ENCODE data around the gene ARRDC4.

ARRDC4 gene

DNA sequence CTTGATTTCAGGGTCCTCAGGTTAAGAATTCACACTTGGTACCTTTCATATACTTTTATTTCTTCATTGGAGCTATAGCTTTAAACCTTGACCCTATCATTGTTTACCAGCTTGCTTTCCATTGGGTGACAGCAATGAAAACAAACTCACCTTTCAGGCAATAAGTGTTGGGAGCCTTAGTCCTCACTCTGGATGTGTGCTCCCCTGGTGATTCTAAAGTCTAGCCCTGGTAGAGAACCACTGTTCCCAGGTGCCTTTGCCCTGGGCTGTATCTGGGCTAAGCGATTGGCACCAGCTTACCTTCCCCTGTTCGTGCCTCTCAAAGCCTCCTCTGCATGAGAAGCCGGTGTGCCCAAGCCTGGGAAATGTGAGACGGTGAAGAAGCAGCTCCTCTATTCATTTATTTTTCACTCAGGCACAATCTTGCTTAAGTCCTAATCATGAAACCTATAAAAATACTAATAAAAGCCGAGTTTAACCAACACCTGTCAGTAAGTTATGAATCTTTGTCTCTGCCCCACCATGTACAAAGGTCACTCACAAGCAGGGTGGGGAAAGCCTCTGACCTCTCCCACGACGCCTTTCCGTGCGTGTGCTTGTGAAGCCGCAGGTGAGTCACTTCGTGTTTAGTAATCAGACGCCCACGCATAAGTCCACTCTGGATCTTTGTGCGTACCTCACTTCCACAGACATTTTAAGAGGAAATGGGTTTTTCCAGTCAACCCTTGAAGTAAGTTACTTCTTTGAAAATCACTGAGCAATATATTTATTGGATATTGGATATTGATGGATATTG, 12.8 kb upstream of the ARRDC4 start:
- no peaks in the 10 kb centered on the region for H3K9me3 ChIP-seq (ENCODE audit: control insufficient read depth, insufficient read depth, low read length)
- no peak overlapping the region for H3K9ac ChIP-seq (ENCODE audit: low read depth, low read length)
- no peaks in the 10 kb centered on the region for H3K4me1 ChIP-seq (ENCODE audit: control insufficient read depth, insufficient read depth, low read length)
- no peaks in the 10 kb centered on the region for H3K27me3 ChIP-seq (ENCODE audit: control insufficient read depth, insufficient read depth, low read length)
- no peak overlapping the region for H3K4me3 ChIP-seq (ENCODE audit: low read depth, low read length)
- no peaks in the 10 kb centered on the region for H3K36me3 ChIP-seq (ENCODE audit: control insufficient read depth, insufficient read depth, low read length)

DNA sequence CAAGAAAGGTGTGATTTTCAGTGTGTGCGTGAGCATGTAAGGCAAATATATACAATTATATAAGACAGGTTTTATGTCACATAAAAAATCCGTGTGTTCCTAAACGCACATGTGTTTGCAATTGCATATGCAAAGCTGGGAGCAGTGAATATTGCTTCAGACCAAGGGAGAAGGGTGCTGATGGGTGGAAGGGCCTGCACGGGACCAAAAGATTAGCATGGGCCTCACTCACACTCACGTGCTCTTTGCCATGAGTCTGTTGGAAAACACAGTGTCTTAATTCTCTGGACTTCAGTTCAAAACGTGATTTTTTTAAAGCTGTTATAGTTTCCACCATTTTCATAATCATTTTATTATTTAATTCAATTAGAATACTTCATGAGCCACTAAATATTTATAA, 7.2 kb upstream of the ARRDC4 start:
- Histone ChIP-seq H3K4me1 (ENCODE audit: control insufficient read depth, insufficient read depth, low read length) (no peaks in the 10 kb centered on the region), H3K9ac (ENCODE audit: low read depth, low read length) (no peak overlapping the region), H3K36me3 (ENCODE audit: control insufficient read depth, insufficient read depth, low read length) (no peaks in the 10 kb centered on the region), H3K4me3 (ENCODE audit: low read depth, low read length) (no peak overlapping the region), H3K9me3 (ENCODE audit: control insufficient read depth, insufficient read depth, low read length) (no peaks in the 10 kb centered on the region), H3K27me3 (ENCODE audit: control insufficient read depth, insufficient read depth, low read length) (no peaks in the 10 kb centered on the region)

GRCh38 chr15:97953748-97954147, 6.8 kb upstream of the ARRDC4 start:
- H3K9ac ChIP-seq (ENCODE audit: low read depth, low read length) = no peak overlapping the region
- H3K4me1 ChIP-seq (ENCODE audit: control insufficient read depth, insufficient read depth, low read length) = no peaks in the 10 kb centered on the region
- no peaks in the 10 kb centered on the region for H3K27me3 ChIP-seq (ENCODE audit: control insufficient read depth, insufficient read depth, low read length)
- H3K4me3 ChIP-seq (ENCODE audit: low read depth, low read length) = no peak overlapping the region
- H3K9me3 ChIP-seq (ENCODE audit: control insufficient read depth, insufficient read depth, low read length) = no peaks in the 10 kb centered on the region
- H3K36me3 ChIP-seq (ENCODE audit: control insufficient read depth, insufficient read depth, low read length) = no peaks in the 10 kb centered on the region

- Histone ChIP-seq H3K4me1 (ENCODE audit: control insufficient read depth, insufficient read depth, low read length) (no peaks in the 10 kb centered on the region), H3K4me3 (ENCODE audit: low read depth, low read length) (no peak overlapping the region), H3K27me3 (ENCODE audit: control insufficient read depth, insufficient read depth, low read length) (peaks cover 6% of the 10 kb centered on the region), H3K9ac (ENCODE audit: low read depth, low read length) (no peak overlapping the region), H3K36me3 (ENCODE audit: control insufficient read depth, insufficient read depth, low read length) (no peaks in the 10 kb centered on the region), H3K9me3 (ENCODE audit: control insufficient read depth, insufficient read depth, low read length) (no peaks in the 10 kb centered on the region)
These were observed 5.5 kb upstream of the ARRDC4 start for GRCh38 chr15:97955035-97955434.

DNA sequence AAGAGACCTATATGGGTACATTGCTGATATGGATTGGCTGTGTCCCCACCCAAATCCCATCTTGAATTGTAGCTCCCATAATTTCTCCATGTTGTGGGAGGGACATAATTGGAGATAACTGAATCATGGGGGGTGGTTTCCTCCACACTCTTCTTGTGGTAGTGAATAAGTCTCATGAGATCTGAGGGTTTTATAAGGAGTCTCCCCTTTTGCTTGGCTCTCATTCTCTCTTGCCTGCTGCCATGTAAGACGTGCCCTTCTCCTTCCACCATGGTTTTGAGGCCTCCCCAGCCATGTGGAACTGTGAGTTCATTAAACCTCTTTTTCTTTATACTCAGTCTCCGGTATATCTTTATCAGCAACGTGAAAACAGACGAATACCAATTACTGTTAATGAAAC, 5.0 kb upstream of the ARRDC4 start:
- Histone ChIP-seq H3K27me3 (ENCODE audit: control insufficient read depth, insufficient read depth, low read length) (peaks cover 6% of the 10 kb centered on the region), H3K9me3 (ENCODE audit: control insufficient read depth, insufficient read depth, low read length) (no peaks in the 10 kb centered on the region), H3K4me1 (ENCODE audit: control insufficient read depth, insufficient read depth, low read length) (no peaks in the 10 kb centered on the region), H3K4me3 (ENCODE audit: low read depth, low read length) (no peak overlapping the region), H3K36me3 (ENCODE audit: control insufficient read depth, insufficient read depth, low read length) (no peaks in the 10 kb centered on the region), H3K9ac (ENCODE audit: low read depth, low read length) (no peak overlapping the region)

DNA sequence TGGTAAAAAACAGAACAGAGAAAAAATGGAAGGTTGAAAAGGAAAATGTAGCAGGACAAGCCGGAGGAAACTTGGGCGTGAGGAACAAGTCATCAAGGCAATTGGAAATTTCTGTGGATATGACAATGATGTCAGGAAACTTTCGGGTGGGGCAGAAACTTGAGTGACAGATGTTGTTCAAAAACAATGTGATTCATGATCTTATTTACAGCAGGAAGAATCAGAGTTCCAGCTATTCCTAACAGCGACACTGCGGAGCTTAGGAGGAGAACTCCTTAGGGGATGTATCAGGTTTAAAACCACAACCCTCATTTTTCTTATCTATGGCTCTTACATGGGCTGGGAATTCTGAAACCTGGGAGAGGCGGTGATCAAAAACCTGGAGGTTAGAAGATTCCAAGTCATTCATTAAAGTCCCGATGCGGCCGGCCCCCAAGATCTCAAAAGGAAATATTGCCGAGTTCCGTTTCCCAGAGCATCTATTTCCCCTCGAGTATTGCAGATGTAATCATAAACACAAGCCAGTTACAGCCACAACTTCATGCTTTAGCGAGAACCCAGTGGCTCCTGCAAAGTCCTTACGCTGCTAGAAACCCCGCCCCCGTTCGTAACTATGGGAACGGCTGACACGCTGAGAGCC, 659 bp upstream of the ARRDC4 start:
- Histone ChIP-seq H3K4me1 (ENCODE audit: control insufficient read depth, insufficient read depth, low read length) (no peaks in the 10 kb centered on the region), H3K9ac (ENCODE audit: low read depth, low read length) (no peak overlapping the region), H3K36me3 (ENCODE audit: control insufficient read depth, insufficient read depth, low read length) (no peaks in the 10 kb centered on the region), H3K4me3 (ENCODE audit: low read depth, low read length) (peak overlapping the region; percentile 49), H3K9me3 (ENCODE audit: control insufficient read depth, insufficient read depth, low read length) (no peaks in the 10 kb centered on the region), H3K27me3 (ENCODE audit: control insufficient read depth, insufficient read depth, low read length) (peaks cover 13% of the 10 kb centered on the region)

DNA sequence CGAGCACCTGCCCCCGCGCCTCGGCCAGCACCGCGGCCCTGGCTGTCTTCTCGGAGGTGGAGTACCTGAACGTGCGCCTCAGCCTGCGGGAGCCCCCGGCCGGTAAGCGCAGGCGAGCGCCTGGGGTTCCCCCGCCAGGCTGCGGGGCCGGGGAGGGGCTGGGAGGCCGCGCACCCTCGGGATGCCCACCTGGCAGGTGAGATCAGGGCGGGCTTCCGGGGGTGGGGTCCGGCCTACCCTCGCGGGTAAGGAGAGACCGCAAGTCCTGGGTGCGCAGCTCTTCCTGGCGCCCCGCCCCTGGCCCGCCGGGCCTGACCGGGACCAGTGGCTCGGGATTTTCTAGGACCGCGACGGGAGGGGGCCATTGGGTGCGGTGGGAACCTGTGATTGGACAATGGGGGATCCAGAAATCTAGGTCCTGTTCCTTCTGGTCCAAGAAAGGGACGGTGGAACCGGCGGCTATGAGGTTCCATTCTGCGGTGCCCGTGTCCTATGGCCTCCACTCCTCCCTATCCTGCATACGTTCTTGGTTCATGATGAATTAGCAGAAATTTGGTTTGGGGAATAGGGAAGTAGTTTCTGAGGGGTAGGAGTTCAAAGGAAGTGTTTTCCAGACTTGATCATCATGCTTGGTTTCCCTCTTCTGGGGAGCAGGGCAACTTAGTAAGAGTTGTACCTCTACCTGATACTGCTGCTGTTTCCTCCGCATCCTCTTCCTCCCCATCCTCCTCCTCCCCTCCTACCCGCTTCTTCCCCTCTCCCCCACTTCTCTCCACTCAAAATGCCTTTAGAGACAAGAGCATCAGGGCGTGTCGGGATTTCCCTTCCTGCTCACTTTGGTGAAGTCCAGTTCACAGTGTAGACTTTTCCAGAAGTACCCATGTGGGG, 808 bp downstream of the ARRDC4 start:
- Histone ChIP-seq H3K9ac (ENCODE audit: low read depth, low read length) (no peak overlapping the region), H3K27me3 (ENCODE audit: control insufficient read depth, insufficient read depth, low read length) (peaks cover 13% of the 10 kb centered on the region), H3K4me3 (ENCODE audit: low read depth, low read length) (peak overlapping the region; percentile 88), H3K9me3 (ENCODE audit: control insufficient read depth, insufficient read depth, low read length) (no peaks in the 10 kb centered on the region), H3K36me3 (ENCODE audit: control insufficient read depth, insufficient read depth, low read length) (no peaks in the 10 kb centered on the region), H3K4me1 (ENCODE audit: control insufficient read depth, insufficient read depth, low read length) (no peaks in the 10 kb centered on the region)

- no peaks in the 10 kb centered on the region for H3K4me1 ChIP-seq (ENCODE audit: control insufficient read depth, insufficient read depth, low read length)
- peaks cover 13% of the 10 kb centered on the region for H3K27me3 ChIP-seq (ENCODE audit: control insufficient read depth, insufficient read depth, low read length)
- H3K36me3 ChIP-seq (ENCODE audit: control insufficient read depth, insufficient read depth, low read length) = no peaks in the 10 kb centered on the region
- H3K4me3 ChIP-seq (ENCODE audit: low read depth, low read length) = no peak overlapping the region
- H3K9me3 ChIP-seq (ENCODE audit: control insufficient read depth, insufficient read depth, low read length) = no peaks in the 10 kb centered on the region
- H3K9ac ChIP-seq (ENCODE audit: low read depth, low read length) = no peak overlapping the region
These were observed 1.8 kb downstream of the ARRDC4 start for GRCh38 chr15:97962263-97962662.

- Histone ChIP-seq H3K27me3 (ENCODE audit: control insufficient read depth, insufficient read depth, low read length) (peaks cover 13% of the 10 kb centered on the region), H3K4me3 (ENCODE audit: low read depth, low read length) (no peak overlapping the region), H3K4me1 (ENCODE audit: control insufficient read depth, insufficient read depth, low read length) (no peaks in the 10 kb centered on the region), H3K9me3 (ENCODE audit: control insufficient read depth, insufficient read depth, low read length) (no peaks in the 10 kb centered on the region), H3K36me3 (ENCODE audit: control insufficient read depth, insufficient read depth, low read length) (no peaks in the 10 kb centered on the region), H3K9ac (ENCODE audit: low read depth, low read length) (no peak overlapping the region)
These were observed 3.3 kb downstream of the ARRDC4 start for GRCh38 chr15:97963779-97964178.

DNA sequence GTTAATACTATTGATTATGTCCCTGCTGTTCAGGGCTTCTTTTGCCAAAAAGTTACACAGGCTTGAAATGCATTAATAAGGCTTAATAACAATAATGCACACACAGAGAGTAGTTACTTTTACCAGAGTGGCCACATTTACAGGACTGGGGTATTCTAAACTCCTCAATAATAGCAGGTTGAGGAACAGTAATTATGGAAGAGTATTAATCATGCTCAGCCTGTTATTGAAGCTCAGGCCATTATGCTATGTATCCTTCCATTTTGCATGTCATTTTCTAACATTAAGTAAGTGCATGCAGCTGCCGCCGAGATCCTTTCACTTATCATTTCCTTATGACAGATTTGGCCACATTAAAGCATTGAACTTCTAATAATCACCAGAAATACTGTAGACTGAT, 5.7 kb downstream of the ARRDC4 start:
- Histone ChIP-seq H3K4me3 (ENCODE audit: low read depth, low read length) (no peak overlapping the region), H3K4me1 (ENCODE audit: control insufficient read depth, insufficient read depth, low read length) (no peaks in the 10 kb centered on the region), H3K36me3 (ENCODE audit: control insufficient read depth, insufficient read depth, low read length) (no peaks in the 10 kb centered on the region), H3K27me3 (ENCODE audit: control insufficient read depth, insufficient read depth, low read length) (peaks cover 7% of the 10 kb centered on the region), H3K9me3 (ENCODE audit: control insufficient read depth, insufficient read depth, low read length) (no peaks in the 10 kb centered on the region), H3K9ac (ENCODE audit: low read depth, low read length) (no peak overlapping the region)

GRCh38 chr15:97966924-97967620, 6.6 kb downstream of the ARRDC4 start:
- Histone ChIP-seq H3K27me3 (ENCODE audit: control insufficient read depth, insufficient read depth, low read length) (peaks cover 3% of the 10 kb centered on the region), H3K36me3 (ENCODE audit: control insufficient read depth, insufficient read depth, low read length) (no peaks in the 10 kb centered on the region), H3K9ac (ENCODE audit: low read depth, low read length) (no peak overlapping the region), H3K4me1 (ENCODE audit: control insufficient read depth, insufficient read depth, low read length) (no peaks in the 10 kb centered on the region), H3K9me3 (ENCODE audit: control insufficient read depth, insufficient read depth, low read length) (no peaks in the 10 kb centered on the region), H3K4me3 (ENCODE audit: low read depth, low read length) (no peak overlapping the region)

Data from iPS-15b (cell line).